DOHH2 (cell line): ENCODE measurements around the gene HVCN1.

ENCODE experiments used
- H3F3A ChIP-seq: fragments of 200-600 bp; sonication (generic), shearing (Covaris generic); 2 replicates; pipeline ENCODE4 v1.6.0; 2016; ENCODE audit warnings: antibody characterized with exemption, mild to moderate bottlenecking; ENCODE audit not compliant: control insufficient read depth, insufficient read depth
- H3K27ac ChIP-seq: fragments of 200-600 bp; sonication (generic); 2 replicates; pipeline ENCODE4 v1.5.1; 2014; ENCODE audit warnings: low read depth, mild to moderate bottlenecking, low read length, moderate library complexity
- H3K27me3 ChIP-seq: fragments of 200-600 bp; sonication (generic); 2 replicates; pipeline ENCODE4 v1.6.1; 2014; ENCODE audit warnings: mild to moderate bottlenecking, low read length, mixed read lengths; ENCODE audit not compliant: control insufficient read depth
- H3K36me3 ChIP-seq: fragments of 200-600 bp; sonication (generic); 2 replicates; pipeline ENCODE4 v1.6.1; 2014; ENCODE audit warnings: mild to moderate bottlenecking, low read length, moderate library complexity, mixed read lengths; ENCODE audit not compliant: control insufficient read depth
- H3K4me1 ChIP-seq: fragments of 200-600 bp; sonication (generic); 2 replicates; pipeline ENCODE4 v1.6.1; 2014; ENCODE audit warnings: mild to moderate bottlenecking, low read length, mixed read lengths; ENCODE audit not compliant: control insufficient read depth
- H3K4me2 ChIP-seq: fragments of 200-600 bp; sonication (generic); 2 replicates; pipeline ENCODE4 v1.6.0; 2014; ENCODE audit warnings: mild to moderate bottlenecking, low read length, moderate library complexity
- H3K4me3 ChIP-seq: fragments of 200-600 bp; sonication (generic); 2 replicates; pipeline ENCODE4 v1.5.1; 2014; ENCODE audit warnings: mild to moderate bottlenecking, low read length, mixed read lengths
- H3K79me2 ChIP-seq: fragments of 200-600 bp; sonication (generic); 2 replicates; pipeline ENCODE4 v1.6.1; 2014; ENCODE audit warnings: mild to moderate bottlenecking, low read length, mixed read lengths; ENCODE audit not compliant: control insufficient read depth
- H3K9me2 ChIP-seq: fragments of 200-600 bp; sonication (generic); replicated peaks from 2 replicates; pipeline ENCODE4 v1.6.1; 2014; ENCODE audit warnings: mild to moderate bottlenecking, low read length, mixed read lengths; ENCODE audit not compliant: control insufficient read depth
- H3K9me3 ChIP-seq: fragments of 200-600 bp; sonication (generic); 2 replicates; pipeline ENCODE4 v1.6.1; 2014; ENCODE audit warnings: antibody characterized with exemption, low read length, mixed read lengths; ENCODE audit not compliant: control insufficient read depth, insufficient read depth
- H4K20me1 ChIP-seq: fragments of 200-600 bp; sonication (generic); 2 replicates; pipeline ENCODE4 v1.6.0; 2014; ENCODE audit warnings: low read depth, mild to moderate bottlenecking, antibody characterized with exemption, low read length, moderate library complexity; ENCODE audit not compliant: control insufficient read depth, insufficient read depth
- EZH2phosphoT487 ChIP-seq: fragments of 200-600 bp; sonication (generic); IDR thresholded peaks from 2 replicates; pipeline ENCODE4 v1.6.1; 2017; ENCODE audit warnings: borderline replicate concordance, mild to moderate bottlenecking, antibody characterized with exemption, low read length, moderate library complexity, mixed read lengths
- TF ChIP-seq, protein P1 (sequence below): fragments of 200-600 bp; sonication (generic); IDR thresholded peaks from one replicate; pipeline ENCODE4 v1.5.1; 2014; ENCODE audit warnings: antibody characterized with exemption, mild to moderate bottlenecking, low read depth, low read length; ENCODE audit not compliant: poor library complexity, severe bottlenecking

Gene HVCN1

DNA sequence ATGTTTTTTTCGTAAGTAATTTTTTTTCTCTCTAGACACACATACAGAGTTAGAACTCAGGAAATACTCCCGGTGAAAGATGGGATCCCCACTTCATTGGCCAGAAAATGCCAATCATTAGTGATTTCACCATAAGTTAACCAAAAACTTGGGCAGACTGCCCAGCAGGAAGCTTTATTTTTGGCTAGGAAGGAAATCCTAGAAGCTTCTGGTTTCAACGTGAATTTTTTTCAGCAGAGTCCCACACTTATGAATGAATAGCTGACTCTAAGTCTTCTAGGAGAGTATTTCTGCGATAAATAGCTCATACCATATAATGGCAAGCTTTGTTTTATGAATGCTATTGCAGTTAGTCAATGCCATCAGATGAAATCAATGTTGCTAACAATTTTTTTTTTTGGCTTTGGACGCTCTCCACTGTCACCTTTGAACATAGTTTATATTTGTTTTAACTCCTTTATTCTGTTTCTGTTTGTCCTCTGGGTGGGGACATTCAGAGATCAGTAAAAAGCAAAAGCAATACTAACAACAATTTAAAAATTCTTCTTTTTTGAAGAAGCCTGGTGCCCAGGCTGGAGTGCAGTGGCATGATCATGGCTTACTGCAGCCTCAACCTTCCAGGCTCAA, 44.3 kb upstream of the HVCN1 start:
- peaks cover 21% of the 10 kb centered on the region; the same call in 1 of the 2 replicates for H3F3A ChIP-seq
- no peak overlapping the region for H3K4me2 ChIP-seq
- H3K79me2 ChIP-seq = peaks cover 100% of the 10 kb centered on the region
- H3K9me2 ChIP-seq = no peaks in the 10 kb centered on the region
- H3K27ac ChIP-seq = no peak overlapping the region
- H3K27me3 ChIP-seq = no peaks in the 10 kb centered on the region
- TF ChIP-seq, protein P1, sequence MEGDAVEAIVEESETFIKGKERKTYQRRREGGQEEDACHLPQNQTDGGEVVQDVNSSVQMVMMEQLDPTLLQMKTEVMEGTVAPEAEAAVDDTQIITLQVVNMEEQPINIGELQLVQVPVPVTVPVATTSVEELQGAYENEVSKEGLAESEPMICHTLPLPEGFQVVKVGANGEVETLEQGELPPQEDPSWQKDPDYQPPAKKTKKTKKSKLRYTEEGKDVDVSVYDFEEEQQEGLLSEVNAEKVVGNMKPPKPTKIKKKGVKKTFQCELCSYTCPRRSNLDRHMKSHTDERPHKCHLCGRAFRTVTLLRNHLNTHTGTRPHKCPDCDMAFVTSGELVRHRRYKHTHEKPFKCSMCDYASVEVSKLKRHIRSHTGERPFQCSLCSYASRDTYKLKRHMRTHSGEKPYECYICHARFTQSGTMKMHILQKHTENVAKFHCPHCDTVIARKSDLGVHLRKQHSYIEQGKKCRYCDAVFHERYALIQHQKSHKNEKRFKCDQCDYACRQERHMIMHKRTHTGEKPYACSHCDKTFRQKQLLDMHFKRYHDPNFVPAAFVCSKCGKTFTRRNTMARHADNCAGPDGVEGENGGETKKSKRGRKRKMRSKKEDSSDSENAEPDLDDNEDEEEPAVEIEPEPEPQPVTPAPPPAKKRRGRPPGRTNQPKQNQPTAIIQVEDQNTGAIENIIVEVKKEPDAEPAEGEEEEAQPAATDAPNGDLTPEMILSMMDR = no peak
- no peaks in the 10 kb centered on the region for H3K9me3 ChIP-seq
- H3K36me3 ChIP-seq = peaks cover 97% of the 10 kb centered on the region
- H3K4me1 ChIP-seq = peaks cover 12% of the 10 kb centered on the region
- H3K4me3 ChIP-seq = no peak overlapping the region
- H4K20me1 ChIP-seq = peaks cover 56% of the 10 kb centered on the region

DNA sequence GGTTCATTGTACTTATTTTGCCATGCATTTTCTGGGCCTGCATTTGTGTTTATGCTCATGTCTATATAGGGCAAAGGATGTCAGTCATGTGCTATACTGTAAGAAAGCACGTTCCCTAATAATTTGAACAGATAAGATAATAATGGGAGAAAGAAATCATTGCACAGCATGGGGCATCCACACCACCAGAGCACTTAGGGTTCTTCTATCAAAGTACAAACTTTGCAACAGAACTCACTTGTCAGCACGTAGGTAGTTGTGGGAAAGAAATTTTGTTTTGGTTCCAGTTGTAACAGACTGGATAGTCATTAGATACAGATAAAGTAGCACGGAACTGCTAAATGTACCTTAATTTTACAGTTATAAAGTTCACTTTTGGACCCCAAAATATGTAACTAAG, 43.7 kb upstream of the HVCN1 start:
- Histone ChIP-seq H3K27ac (no peak overlapping the region), H3K4me1 (peaks cover 6% of the 10 kb centered on the region)

DNA sequence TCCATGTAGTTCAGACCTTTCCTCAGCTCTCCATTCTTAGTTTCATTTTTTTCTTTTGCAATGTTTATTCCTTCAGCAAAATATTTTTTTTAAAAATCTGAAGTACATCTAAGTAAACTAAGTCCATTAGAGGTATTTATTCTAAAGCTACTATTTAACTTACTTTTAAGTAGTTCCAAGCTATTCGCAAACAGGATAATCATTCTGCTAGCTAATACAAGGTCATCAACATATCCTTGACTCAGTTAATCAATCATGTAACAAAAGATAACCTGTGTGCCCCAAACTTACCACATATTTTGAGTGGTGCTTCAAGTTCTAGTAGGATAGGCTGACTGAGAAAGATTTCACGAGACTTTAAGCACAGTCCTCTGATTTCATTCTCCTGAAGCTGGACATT, 42.6 kb upstream of the HVCN1 start:
- Histone ChIP-seq H3F3A (peaks cover 21% of the 10 kb centered on the region; the same call in 1 of the 2 replicates), H3K9me3 (no peaks in the 10 kb centered on the region), H4K20me1 (peaks cover 43% of the 10 kb centered on the region), H3K27ac (no peak overlapping the region), H3K9me2 (no peaks in the 10 kb centered on the region), H3K4me2 (no peak overlapping the region), H3K79me2 (peaks cover 99% of the 10 kb centered on the region), H3K4me1 (peaks cover 4% of the 10 kb centered on the region; the same call in 1 of the 2 replicates), H3K4me3 (no peak overlapping the region), H3K36me3 (peaks cover 97% of the 10 kb centered on the region), H3K27me3 (no peaks in the 10 kb centered on the region)
- TF ChIP-seq EZH2phosphoT487 = no peak
- TF ChIP-seq, protein P1 = no peak

More for the DNA sequence above, 43.7 kb upstream of the HVCN1 start:
- H4K20me1 ChIP-seq = peaks cover 50% of the 10 kb centered on the region
- H3K36me3 ChIP-seq = peaks cover 97% of the 10 kb centered on the region
- TF ChIP-seq, protein P1 = no peak
- no peak for TF ChIP-seq EZH2phosphoT487
- H3K4me3 ChIP-seq = no peak overlapping the region
- no peaks in the 10 kb centered on the region for H3K9me2 ChIP-seq
- no peaks in the 10 kb centered on the region for H3K9me3 ChIP-seq
- H3K4me2 ChIP-seq = no peak overlapping the region
- peaks cover 21% of the 10 kb centered on the region; the same call in 1 of the 2 replicates for H3F3A ChIP-seq
- no peaks in the 10 kb centered on the region for H3K27me3 ChIP-seq
- H3K79me2 ChIP-seq = peaks cover 99% of the 10 kb centered on the region
